Activated naive CD8-positive, alpha-beta T cell treated with anti-CD3 and anti-CD28 coated beads, Interleukin-2, amount 50 U/mL, for 24 hours (primary cell): Measurements from ENCODE around the gene OTULIN.
A peak's percentile ranks its signal among the peaks of the same experiment; 100 is the strongest.

Experiments used
- ATAC-seq: fragments of 150-1000 bp; cut with Tn5 transposase; one replicate; pipeline ENCODE4 v1.10.0; 2021
- DNase-seq: peaks from one replicate; pipeline ENCODE4 v3.0.0; 2021
- H3K27ac Mint-ChIP-seq: one replicate; pipeline ENCODE4 v1.8.0; 2021; ENCODE audit warnings: mild to moderate bottlenecking, mixed read lengths
- H3K27me3 Mint-ChIP-seq: one replicate; pipeline ENCODE4 v1.8.0; 2021; ENCODE audit warnings: mixed read lengths
- H3K36me3 Mint-ChIP-seq: one replicate; pipeline ENCODE4 v1.8.0; 2021; ENCODE audit warnings: low read depth, mixed read lengths
- H3K4me1 Mint-ChIP-seq: one replicate; pipeline ENCODE4 v1.8.0; 2021; ENCODE audit warnings: mixed read lengths
- H3K4me3 Mint-ChIP-seq: one replicate; pipeline ENCODE4 v1.8.0; 2021; ENCODE audit warnings: mild to moderate bottlenecking, moderate library complexity, mixed read lengths
- H3K9me3 Mint-ChIP-seq: one replicate; pipeline ENCODE4 v1.8.0; 2021; ENCODE audit warnings: mixed read lengths

The OTULIN gene

DNA sequence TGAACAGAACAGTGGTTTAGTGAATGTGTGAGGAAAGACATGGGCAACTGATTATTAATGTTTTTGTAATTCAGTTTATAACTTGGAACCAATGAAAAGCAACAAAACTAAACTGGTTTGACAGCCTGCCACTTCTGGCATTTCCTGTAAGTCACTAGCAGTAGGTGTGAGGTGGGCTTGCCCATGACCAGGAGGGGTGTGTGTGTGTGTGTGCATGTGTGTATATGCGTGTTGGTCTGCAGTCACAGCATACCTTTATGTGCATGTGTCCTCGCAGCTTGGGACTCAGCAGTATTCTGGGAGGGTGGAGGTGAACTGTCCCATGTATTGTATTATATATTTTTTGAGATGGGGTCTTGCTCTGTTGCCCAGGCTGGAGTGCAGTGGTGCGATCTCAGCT is 32.3 kb downstream of the OTULIN start:
- Mint-ChIP-seq H3K4me3 (no peak overlapping the region), H3K4me1 (peaks cover 27% of the 10 kb centered on the region), H3K27me3 (no peaks in the 10 kb centered on the region), H3K27ac (no peak overlapping the region), H3K9me3 (no peaks in the 10 kb centered on the region), H3K36me3 (peaks cover 71% of the 10 kb centered on the region)
- no peak for DNase-seq
- ATAC-seq, result no peak

DNA sequence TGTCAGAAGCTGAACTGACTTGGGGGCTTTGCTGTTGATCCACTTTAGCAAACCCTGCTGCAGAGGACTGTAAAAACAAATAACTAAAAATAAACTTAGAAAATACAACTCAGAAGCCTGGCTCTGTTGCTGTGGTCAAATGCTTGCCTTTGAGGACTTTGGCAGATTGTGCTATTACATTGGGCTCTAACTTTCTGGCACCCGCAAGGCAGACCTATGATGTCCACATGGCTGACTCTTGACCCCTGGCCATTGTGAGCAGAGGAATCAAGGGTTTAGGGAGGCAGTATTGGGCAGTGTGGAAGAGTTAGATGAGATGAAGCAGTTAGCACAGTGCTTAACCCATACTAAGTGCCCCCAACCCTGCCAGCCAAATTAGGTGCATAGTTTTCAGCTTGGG is 34.0 kb downstream of the OTULIN start:
- Mint-ChIP-seq H3K27ac (no peak overlapping the region), H3K4me1 (peaks cover 44% of the 10 kb centered on the region), H3K4me3 (no peak overlapping the region), H3K27me3 (no peaks in the 10 kb centered on the region), H3K36me3 (peaks cover 70% of the 10 kb centered on the region), H3K9me3 (no peaks in the 10 kb centered on the region)
- ATAC-seq (no peak), DNase-seq (no peak)

DNA sequence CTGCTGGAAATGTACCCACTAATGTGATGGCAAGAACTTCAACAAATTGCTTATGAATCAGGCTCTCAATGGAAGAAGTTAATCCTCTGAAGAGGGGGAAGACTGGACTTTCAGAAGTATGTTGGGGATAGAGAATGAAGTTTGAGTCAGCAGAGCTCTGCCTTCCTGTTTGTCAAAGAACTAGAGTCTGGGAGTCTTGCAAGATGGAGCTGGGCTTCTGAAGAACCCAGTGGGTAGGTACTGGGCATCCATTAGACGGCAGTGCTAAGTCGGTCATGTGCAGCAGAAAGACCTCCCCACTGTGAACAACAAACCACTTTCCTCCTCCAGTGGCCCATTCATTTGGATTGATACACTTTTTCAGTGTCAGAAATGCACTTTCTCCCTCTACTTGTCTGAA is 34.6 kb downstream of the OTULIN start:
- H3K4me3 Mint-ChIP-seq, result no peak overlapping the region
- DNase-seq (no peak), ATAC-seq (no peak)
- H3K36me3 Mint-ChIP-seq, result peaks cover 72% of the 10 kb centered on the region
- H3K27me3 Mint-ChIP-seq, result no peaks in the 10 kb centered on the region
- H3K9me3 Mint-ChIP-seq, result no peaks in the 10 kb centered on the region
- H3K4me1 Mint-ChIP-seq, result peaks cover 50% of the 10 kb centered on the region
- H3K27ac Mint-ChIP-seq, result peak overlapping the region; percentile 40

DNA sequence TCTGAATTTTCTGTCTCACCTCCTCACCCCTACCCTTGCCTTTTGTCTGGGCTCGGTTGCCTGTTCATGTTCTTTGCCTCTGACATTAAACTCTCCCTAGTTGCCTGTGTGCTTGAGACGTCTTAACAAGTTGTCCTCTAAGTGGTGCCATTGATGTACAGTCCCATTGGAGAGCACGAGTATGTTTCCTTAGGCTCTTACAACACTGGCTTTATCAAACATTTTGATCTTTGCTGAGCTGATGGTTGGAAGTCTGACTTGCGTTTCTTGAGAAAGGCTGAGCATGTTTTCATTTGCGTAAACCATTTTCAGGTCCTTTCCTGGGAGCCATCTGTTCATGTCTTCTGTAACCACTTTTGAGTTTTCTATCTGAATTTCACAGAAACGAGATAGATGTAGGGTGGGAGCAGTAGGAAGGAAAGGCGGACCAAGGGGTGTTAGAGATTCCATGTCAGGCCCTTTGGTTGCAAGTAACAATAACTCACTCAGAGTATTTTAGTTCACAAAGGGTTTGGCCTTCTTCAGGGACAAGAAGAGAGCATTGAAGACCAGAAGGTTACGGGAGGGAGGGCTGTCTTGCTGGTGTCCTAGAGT is 35.4 kb downstream of the OTULIN start:
- peaks cover 57% of the 10 kb centered on the region for H3K4me1 Mint-ChIP-seq
- DNase-seq, result no peak
- H3K27me3 Mint-ChIP-seq, result no peaks in the 10 kb centered on the region
- H3K9me3 Mint-ChIP-seq, result no peaks in the 10 kb centered on the region
- peak overlapping the region; percentile 36 for H3K27ac Mint-ChIP-seq
- no peak for ATAC-seq
- no peak overlapping the region for H3K4me3 Mint-ChIP-seq
- peaks cover 76% of the 10 kb centered on the region for H3K36me3 Mint-ChIP-seq

DNA sequence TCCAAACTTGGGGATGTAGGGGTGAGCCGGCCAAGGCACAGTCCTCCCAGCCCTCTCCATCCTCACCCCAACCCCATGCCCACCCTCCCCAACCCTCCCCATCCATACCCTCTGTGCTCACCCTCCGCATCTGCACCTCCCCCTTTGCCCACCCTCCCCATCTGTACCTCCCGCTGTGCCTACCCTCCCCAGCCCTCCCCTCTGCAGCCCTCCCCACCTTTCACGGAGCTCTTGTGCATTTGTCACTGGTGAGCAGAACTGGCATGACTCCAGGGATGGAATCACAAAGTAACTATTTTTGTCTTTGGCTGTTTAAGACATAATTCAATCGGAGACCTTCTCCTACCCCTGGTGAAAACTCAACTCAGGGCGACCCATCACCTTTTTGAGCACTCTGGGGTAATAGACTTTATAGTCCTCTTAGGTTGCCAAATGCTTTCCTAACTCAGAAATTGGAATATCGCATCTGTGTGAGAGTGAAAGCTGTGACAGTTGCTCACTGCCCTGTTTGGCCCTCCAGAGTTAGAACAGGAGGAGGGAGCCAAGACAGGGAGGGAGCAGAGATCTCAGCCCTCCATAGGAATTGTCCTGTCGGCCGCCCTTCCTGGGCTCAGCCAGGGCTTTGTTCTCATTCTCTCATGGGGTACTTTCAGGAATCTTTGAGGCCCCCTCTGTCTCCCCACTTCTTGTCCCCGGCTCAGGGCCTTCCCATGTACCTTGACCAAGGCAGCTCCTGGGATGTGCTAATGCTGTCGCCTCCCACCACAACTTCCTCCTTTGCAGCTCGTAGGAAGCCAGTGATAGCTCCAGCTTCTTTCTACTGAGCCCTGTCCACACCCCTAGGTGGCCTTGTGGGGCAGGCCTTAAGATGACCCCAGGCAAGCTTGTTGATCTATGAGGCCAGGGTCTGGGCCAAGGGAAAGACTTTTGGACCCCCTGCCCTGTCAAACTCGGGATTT is 36.2 kb downstream of the OTULIN start:
- no peak for ATAC-seq
- no peak overlapping the region for H3K4me3 Mint-ChIP-seq
- DNase-seq, result no peak

DNA sequence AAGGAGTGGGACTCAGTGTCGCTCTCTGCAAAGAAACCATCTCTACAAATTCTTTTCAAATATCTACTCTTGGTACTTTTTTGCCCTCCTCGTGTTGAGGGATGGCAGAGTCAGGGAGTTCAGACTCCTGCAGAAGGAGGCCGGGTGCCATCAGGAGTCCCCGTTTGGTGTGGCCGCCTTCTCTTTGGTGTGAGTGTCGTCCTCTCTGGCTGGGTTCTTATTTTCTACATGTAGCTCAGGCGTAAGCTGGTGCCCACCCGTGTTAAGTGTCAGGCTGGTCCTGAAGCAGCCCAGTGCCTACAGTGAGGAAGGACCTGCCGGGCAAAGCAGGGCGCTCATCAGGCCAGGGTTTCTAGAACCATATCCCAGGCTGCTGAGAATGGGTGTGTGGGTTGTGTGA is 37.0 kb downstream of the OTULIN start:
- ATAC-seq, result no peak
- no peaks in the 10 kb centered on the region for H3K9me3 Mint-ChIP-seq
- peak overlapping the region; percentile 9 for H3K27ac Mint-ChIP-seq
- H3K27me3 Mint-ChIP-seq, result no peaks in the 10 kb centered on the region
- H3K4me3 Mint-ChIP-seq, result no peak overlapping the region
- no peak for DNase-seq
- peaks cover 81% of the 10 kb centered on the region for H3K36me3 Mint-ChIP-seq
- peaks cover 73% of the 10 kb centered on the region for H3K4me1 Mint-ChIP-seq

More for the DNA sequence above, 36.2 kb downstream of the OTULIN start:
- Mint-ChIP-seq H3K27ac (peak overlapping the region; percentile 18), H3K9me3 (no peaks in the 10 kb centered on the region), H3K4me1 (peaks cover 65% of the 10 kb centered on the region), H3K36me3 (peaks cover 80% of the 10 kb centered on the region), H3K27me3 (no peaks in the 10 kb centered on the region)

DNA sequence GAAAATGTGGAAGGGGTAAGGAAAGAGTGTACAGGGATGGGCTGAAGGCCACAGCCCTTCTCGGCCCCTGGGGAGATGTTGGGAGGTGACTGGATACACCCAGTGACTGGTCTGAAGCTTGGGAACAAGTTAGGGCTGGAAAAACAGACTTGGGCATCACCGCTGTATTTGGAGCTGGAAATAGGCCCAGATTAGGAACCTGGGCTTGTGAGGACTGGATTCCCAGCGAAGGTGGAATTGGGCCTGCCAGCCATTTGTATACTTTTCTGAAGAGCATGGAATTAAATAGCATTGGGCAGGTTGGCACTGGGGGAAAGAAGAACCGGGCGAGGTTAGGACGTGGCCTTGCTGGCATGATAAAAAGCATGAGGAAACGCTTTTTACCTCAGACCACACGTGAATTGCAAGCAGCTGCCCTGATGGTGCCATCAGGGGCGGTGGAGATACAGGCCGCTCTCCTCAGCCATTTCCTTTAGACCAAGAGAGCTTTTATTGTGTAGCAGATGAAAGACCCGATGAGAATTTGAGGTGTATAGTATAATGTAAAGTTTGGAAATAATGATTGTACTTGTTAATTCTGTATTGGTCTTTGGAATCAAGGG is 37.8 kb downstream of the OTULIN start:
- Mint-ChIP-seq H3K9me3 (no peaks in the 10 kb centered on the region), H3K27ac (peak overlapping the region; percentile 63), H3K4me3 (no peak overlapping the region), H3K27me3 (no peaks in the 10 kb centered on the region), H3K4me1 (peaks cover 81% of the 10 kb centered on the region), H3K36me3 (peaks cover 80% of the 10 kb centered on the region)
- DNase-seq, result no peak
- ATAC-seq, result no peak

DNA sequence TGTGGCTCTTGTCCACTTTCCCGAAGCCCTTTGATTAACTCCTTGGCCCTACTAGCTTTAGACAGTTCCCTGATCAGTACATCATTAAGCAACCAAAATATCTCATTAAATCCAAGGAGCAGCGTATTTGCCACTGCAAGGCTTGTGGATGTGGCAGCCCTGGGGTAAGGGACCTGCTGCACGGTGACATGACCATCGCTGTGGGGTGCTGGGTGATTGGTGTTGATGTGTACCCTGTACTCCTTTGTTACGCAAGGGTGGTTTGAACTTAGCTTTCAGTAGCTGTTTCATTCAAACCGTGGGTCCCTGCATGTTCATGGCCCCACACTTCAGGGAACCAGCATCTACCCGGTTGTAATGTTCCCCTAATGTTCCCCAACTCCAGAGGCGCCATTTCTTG is 41.0 kb downstream of the OTULIN start:
- H3K27ac Mint-ChIP-seq, result peak overlapping the region; percentile 98
- peaks cover 90% of the 10 kb centered on the region for H3K4me1 Mint-ChIP-seq
- H3K4me3 Mint-ChIP-seq, result no peak overlapping the region
- ATAC-seq (no peak), DNase-seq (no peak)
- H3K36me3 Mint-ChIP-seq, result peaks cover 80% of the 10 kb centered on the region
- no peaks in the 10 kb centered on the region for H3K9me3 Mint-ChIP-seq
- H3K27me3 Mint-ChIP-seq, result no peaks in the 10 kb centered on the region

DNA sequence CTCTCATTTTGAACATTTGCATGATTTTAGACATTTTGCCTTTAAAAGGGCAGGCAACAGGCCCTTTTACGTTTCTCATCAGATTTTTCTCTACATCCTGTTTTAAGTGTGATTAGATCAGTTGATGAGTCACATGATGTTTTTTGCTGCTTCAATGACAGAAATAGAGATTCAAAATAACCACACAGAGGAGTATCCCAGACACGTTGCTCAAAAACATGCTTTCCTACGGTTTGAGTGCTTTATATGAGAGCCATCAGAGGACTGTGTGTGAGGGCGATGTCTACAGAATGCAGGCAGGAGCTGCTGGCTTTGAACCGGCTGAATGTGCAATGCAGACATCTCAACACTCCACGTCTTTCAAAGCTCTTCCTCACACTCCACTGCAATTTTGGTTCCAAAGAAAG is 42.1 kb downstream of the OTULIN start:
- Mint-ChIP-seq H3K9me3 (no peaks in the 10 kb centered on the region), H3K4me1 (peaks cover 79% of the 10 kb centered on the region), H3K27ac (peak overlapping the region; percentile 98), H3K4me3 (peak overlapping the region; percentile 74), H3K36me3 (peaks cover 87% of the 10 kb centered on the region), H3K27me3 (no peaks in the 10 kb centered on the region)
- DNase-seq (no peak), ATAC-seq (peak; percentile 88)

DNA sequence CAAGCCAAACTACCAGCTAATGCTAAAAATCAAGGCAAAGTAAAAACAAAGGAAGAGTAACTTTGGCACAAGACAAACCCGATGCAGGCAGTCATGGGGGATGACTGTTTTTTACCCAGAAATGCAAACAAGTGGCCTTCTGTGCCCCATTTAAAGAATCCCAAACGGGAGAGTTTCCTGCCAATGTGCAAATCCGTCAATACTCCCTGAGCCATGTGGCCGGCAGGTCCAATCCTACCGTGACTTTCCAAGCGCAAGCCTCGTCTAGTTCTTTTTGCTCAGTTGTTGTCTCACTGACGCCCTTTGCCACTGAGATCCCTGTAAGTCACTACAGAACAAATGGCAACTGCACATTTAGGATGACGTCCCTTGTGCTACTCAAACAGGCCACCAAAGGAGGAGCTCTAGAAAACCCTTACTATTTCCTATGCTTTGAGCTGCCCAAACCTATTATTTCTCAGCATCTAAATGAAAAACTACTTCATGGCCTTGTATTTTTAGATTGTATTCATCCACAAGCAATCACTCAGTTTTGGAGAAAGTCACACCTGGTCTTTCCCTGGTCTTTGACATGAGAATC is 43.4 kb downstream of the OTULIN start:
- H3K9me3 Mint-ChIP-seq, result no peaks in the 10 kb centered on the region
- peak overlapping the region; percentile 98 for H3K27ac Mint-ChIP-seq
- no peaks in the 10 kb centered on the region for H3K27me3 Mint-ChIP-seq
- ATAC-seq (no peak), DNase-seq (no peak)
- H3K4me1 Mint-ChIP-seq, result peaks cover 66% of the 10 kb centered on the region
- peaks cover 87% of the 10 kb centered on the region for H3K36me3 Mint-ChIP-seq
- H3K4me3 Mint-ChIP-seq, result no peak overlapping the region

DNA sequence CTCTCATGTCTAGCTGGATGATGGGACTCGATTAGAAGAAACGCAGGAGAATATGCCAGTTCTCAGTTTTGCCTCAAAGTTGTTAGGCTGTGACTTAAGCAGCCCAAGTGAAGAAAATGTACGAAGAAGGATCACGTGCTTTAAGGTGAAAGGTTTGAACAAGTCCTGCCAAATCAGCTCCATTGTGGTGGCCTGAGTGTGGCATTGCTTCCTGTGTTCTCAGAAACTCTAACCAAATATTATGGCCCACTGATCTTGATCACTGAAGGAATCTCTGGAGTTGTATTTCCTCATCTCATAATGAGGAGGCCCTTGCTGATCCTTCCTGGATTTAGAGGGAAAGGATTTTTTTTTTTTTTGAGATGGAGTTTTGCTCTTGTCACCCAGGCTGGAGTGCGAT is 44.0 kb downstream of the OTULIN start:
- Mint-ChIP-seq H3K27me3 (no peaks in the 10 kb centered on the region), H3K4me3 (no peak overlapping the region), H3K27ac (peak overlapping the region; percentile 98), H3K9me3 (no peaks in the 10 kb centered on the region), H3K4me1 (peaks cover 60% of the 10 kb centered on the region), H3K36me3 (peaks cover 84% of the 10 kb centered on the region)
- DNase-seq (no peak), ATAC-seq (no peak)

DNA sequence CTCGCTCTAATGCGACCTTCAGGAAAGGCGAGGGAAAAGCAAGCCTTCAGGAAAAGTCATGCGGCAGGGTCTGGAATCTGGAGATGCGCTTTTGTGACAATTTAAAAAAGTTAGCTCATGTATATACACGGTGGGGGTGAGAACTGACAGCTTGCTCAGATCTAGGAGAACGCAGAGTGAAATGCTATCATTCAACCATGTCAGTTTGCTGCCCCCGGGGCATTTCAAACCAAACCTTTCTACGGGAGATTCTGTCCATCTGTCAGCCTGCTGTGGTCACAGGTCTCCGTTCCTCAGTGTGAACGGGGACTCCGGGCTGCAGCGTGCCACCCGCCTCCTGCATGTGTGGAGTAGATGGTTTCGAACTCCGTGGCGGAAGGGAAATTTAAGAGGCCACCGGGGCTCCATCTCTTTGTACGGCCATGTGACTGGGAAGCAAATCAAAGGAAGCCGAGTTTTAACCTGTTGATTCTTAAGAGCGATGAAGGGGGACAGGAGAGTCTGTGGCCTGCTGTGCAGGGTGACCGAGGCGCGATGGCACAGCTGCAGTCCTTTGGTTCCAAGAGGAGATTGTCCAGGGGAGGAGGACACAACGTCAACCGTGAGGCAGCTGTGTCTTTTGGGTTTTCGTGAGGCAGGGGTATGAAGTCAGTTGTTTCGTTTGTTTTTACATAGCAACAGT is 45.9 kb downstream of the OTULIN start:
- no peak overlapping the region for H3K27ac Mint-ChIP-seq
- no peak for ATAC-seq
- peaks cover 76% of the 10 kb centered on the region for H3K36me3 Mint-ChIP-seq
- no peak for DNase-seq
- no peaks in the 10 kb centered on the region for H3K27me3 Mint-ChIP-seq
- peaks cover 42% of the 10 kb centered on the region for H3K4me1 Mint-ChIP-seq
- H3K4me3 Mint-ChIP-seq, result no peak overlapping the region
- no peaks in the 10 kb centered on the region for H3K9me3 Mint-ChIP-seq

DNA sequence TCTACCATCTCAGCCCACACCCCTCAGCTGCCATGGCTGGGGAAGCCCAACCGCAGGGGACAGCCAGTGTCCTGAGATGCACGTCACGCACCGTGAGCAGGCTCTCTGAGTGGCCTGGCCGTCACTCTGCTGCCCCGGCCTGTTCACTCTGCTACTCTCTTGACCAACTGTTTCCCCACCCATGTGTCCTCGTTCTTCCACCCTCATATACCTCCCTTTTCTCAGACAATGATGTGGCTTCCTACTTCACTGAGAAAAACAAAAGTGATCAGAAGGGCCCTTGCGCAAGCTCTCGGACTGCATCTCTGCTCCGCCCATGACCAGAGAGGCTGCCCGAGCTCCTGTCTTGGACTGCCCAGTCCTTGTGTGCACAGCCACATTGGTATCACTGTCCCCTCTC is 47.6 kb downstream of the OTULIN start:
- Mint-ChIP-seq H3K4me1 (peaks cover 25% of the 10 kb centered on the region), H3K4me3 (no peak overlapping the region), H3K27ac (peak overlapping the region; percentile 1), H3K27me3 (no peaks in the 10 kb centered on the region), H3K9me3 (no peaks in the 10 kb centered on the region), H3K36me3 (peaks cover 63% of the 10 kb centered on the region)
- ATAC-seq (no peak), DNase-seq (no peak)

DNA sequence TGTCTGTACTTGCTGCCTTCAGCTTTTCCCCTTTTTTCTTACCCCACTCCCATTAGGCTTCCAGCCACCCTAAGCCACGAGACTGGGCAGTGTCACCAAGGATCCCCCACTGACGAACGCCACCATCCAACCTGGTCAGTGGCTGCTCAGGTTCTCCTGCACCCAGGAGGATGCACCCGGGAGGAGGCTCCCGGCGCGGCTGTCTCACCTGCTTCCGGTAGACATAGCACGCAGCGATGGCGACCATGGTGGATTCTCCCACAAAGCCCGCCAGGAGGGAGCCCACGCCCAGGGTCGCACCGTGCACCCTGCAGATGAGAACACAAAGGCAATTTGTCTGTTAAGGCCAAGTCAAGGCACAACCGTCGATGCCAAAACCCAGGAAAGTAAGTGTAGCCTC is 48.1 kb downstream of the OTULIN start:
- H3K36me3 Mint-ChIP-seq, result peaks cover 63% of the 10 kb centered on the region
- no peaks in the 10 kb centered on the region for H3K27me3 Mint-ChIP-seq
- ATAC-seq, result no peak
- peak overlapping the region; percentile 1 for H3K27ac Mint-ChIP-seq
- DNase-seq, result no peak
- H3K4me1 Mint-ChIP-seq, result peaks cover 20% of the 10 kb centered on the region
- no peak overlapping the region for H3K4me3 Mint-ChIP-seq
- H3K9me3 Mint-ChIP-seq, result no peaks in the 10 kb centered on the region
